ENCODE data around the gene TRAF5.
"Not testable (repeated sequence)": the region's sequence is repeated elsewhere in the genome, so short reads cannot be mapped to it uniquely, and the experiment has no call there.

DNA sequence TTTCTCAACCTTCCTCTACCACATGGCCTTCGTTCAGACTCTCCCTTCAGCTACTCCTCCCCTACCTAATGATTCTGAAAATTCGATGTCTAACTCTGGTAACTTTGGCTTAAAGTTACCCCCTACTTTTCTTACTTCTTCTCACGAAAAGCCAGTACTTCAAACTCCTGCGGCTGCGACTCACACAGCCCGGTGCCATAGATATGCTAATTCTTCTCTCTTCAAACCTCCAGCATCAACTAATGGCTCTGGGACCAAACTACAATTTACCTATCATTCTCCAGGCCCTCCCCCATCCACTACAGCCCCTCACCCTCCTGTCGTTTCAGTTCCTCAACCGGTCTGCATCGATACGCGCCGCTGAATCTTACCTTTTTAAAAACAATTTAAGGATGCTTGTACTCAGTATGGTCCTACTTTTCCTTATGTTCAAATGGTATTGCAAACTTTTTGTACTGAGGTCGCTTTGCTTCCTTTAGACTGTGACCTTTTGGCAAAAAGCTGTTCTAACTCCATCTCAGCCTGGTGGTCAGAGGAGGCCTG lies 73.3 kb downstream of the TRAF5 start:
- not testable (repeated sequence) for TF ChIP-seq CTCF (IDR thresholded peaks at IDR 0.05; ENCODE audit: insufficient read depth, low read depth, low read length); EZH2 (IDR thresholded peaks at IDR 0.05; ENCODE audit: insufficient read depth, low read length)

Measured in astrocyte (in vitro differentiated cells and primary cell).